B cell (primary cell): ENCODE measurements around the gene DDX20. TPM values are rescaled to one million over a fixed set of nuclear protein-coding genes. Genes with fewer than 3 reads are reported as not detected.

Experiments
- ATAC-seq: fragments of 200-7000 bp; cut with Tn5 transposase; one replicate; pipeline ENCODE4 v1.10.0; 2021; ENCODE audit warnings: low read depth, mild to moderate bottlenecking, moderate number of reproducible peaks, moderate library complexity
- CTCF ChIA-PET: fragments of 350-600 bp; sonication (Branson Sonifier 250); formaldehyde crosslinking; loops from one replicate; lab custom pipeline; 2021; ENCODE audit warnings: antibody characterized with exemption, inconsistent platforms; lab: Charles Lee
- POLR2A ChIA-PET: fragments of 350-600 bp; sonication (Branson Sonifier 250); formaldehyde crosslinking; loops from one replicate; lab custom pipeline; 2021; ENCODE audit warnings: antibody characterized with exemption; lab: Charles Lee
- DNase-seq: peaks from one replicate; pipeline ENCODE4 v3.0.0; 2013
- H2AFZ ChIP-seq: 2 replicates; pipeline ENCODE4 v1.6.1; 2012; ENCODE audit warnings: mild to moderate bottlenecking, low read depth, low read length; ENCODE audit not compliant: insufficient read depth, poor library complexity, severe bottlenecking
- H3K27ac ChIP-seq, 2 donors: 1 replicate in 1 of 2; 2 replicates in 1 of 2; pipeline ENCODE4 v1.5.1; 2012 to 2013; ENCODE audit warnings: low read length in 2 of 2, mild to moderate bottlenecking in 2 of 2, moderate library complexity in 1 of 2
- H3K27me3 ChIP-seq, 4 experiments: fragments of 200-600 bp in 1 of 4; sonication (generic) in 1 of 4; replicated peaks in 1 of 4; 1 replicate in 2 of 4; 2 replicates in 2 of 4; pipeline versions ENCODE4 v1.6.1 to v1.7.0; 2013 to 2016; ENCODE audit warnings: low read length in 3 of 4, mild to moderate bottlenecking in 2 of 4, mixed read lengths in 1 of 4, moderate library complexity in 1 of 4; ENCODE audit not compliant: insufficient read depth in 4 of 4, control insufficient read depth in 3 of 4; ENCODE audit errors: control extremely low read depth in 1 of 4
- H3K36me3 ChIP-seq, 2 experiments: replicated peaks in 1 of 2; 1 replicate in 1 of 2; 2 replicates in 1 of 2; pipeline versions ENCODE4 v1.6.1 to v1.7.1; 2013; ENCODE audit warnings: low read length in 1 of 2; ENCODE audit not compliant: insufficient read depth in 2 of 2, control insufficient read depth in 1 of 2; ENCODE audit errors: control extremely low read depth in 1 of 2, extremely low read depth in 1 of 2
- H3K4me1 ChIP-seq, 2 donors: fragments of 200-600 bp in 1 of 2; sonication (generic) in 1 of 2; 1 replicate in 1 of 2; 2 replicates in 1 of 2; pipeline versions ENCODE4 v1.5.1 to v1.6.1; 2013 to 2017; ENCODE audit warnings: low read length in 2 of 2; ENCODE audit not compliant: control insufficient read depth in 2 of 2, insufficient read depth in 2 of 2
- H3K4me2 ChIP-seq: replicated peaks from 2 replicates; pipeline ENCODE3; 2012; ENCODE audit warnings: mild to moderate bottlenecking, low read depth, low read length; ENCODE audit not compliant: poor library complexity, severe bottlenecking
- H3K4me3 ChIP-seq, 5 experiments: fragments of 200-600 bp in 1 of 5; sonication (generic) in 1 of 5; 1 replicate in 3 of 5; 2 replicates in 2 of 5; pipeline versions ENCODE4 v1.5.1 to v1.7.0; 2011 to 2016; ENCODE audit warnings: low read length in 4 of 5, mild to moderate bottlenecking in 4 of 5, low read depth in 2 of 5, control low read depth in 1 of 5, moderate library complexity in 1 of 5; ENCODE audit not compliant: insufficient read depth in 1 of 5; ENCODE audit errors: control extremely low read depth in 1 of 5, extremely low read depth in 1 of 5
- H3K79me2 ChIP-seq: fragments of 200-600 bp; sonication (generic); one replicate; pipeline ENCODE4 v1.6.0; 2016; ENCODE audit warnings: low read length; ENCODE audit not compliant: control insufficient read depth, insufficient read depth
- H3K9ac ChIP-seq: fragments of 200-600 bp; sonication (generic); 2 replicates; pipeline ENCODE4 v1.6.1; 2017; ENCODE audit warnings: mild to moderate bottlenecking, low read length, moderate library complexity
- H3K9me3 ChIP-seq, 3 donors: one replicate each; pipeline versions ENCODE4 v1.6.1 to v1.7.1; 2013; ENCODE audit warnings: low read length in 2 of 3; ENCODE audit not compliant: control insufficient read depth in 2 of 3, insufficient read depth in 1 of 3; ENCODE audit errors: control extremely low read depth in 1 of 3
- H4K20me1 ChIP-seq: 2 replicates; pipeline ENCODE4 v1.6.0; 2012; ENCODE audit warnings: mild to moderate bottlenecking, low read length; ENCODE audit not compliant: insufficient read depth, control insufficient read depth, poor library complexity, severe bottlenecking
- H3K27ac Mint-ChIP-seq: one replicate; pipeline ENCODE4 v1.8.0; 2021; ENCODE audit warnings: mixed read lengths
- H3K27me3 Mint-ChIP-seq: one replicate; pipeline ENCODE4 v1.8.0; 2021; ENCODE audit warnings: mixed read lengths
- H3K4me1 Mint-ChIP-seq: one replicate; pipeline ENCODE4 v1.8.0; 2021; ENCODE audit warnings: mixed read lengths
- H3K4me3 Mint-ChIP-seq: one replicate; pipeline ENCODE4 v1.8.0; 2021; ENCODE audit warnings: mixed read lengths
- H3K9me3 Mint-ChIP-seq: one replicate; pipeline ENCODE4 v1.8.0; 2022; ENCODE audit warnings: mixed read lengths; ENCODE audit not compliant: insufficient read depth
- EZH2 ChIP-seq: IDR thresholded peaks from 2 replicates; pipeline ENCODE4 v1.6.1; 2012; ENCODE audit warnings: borderline replicate concordance, low read depth, mild to moderate bottlenecking, moderate library complexity, low read length; ENCODE audit not compliant: insufficient read depth, poor library complexity, severe bottlenecking
- WGBS: methylation state at CpG from one replicate; pipeline ENCODE4 v1.1.5; 2013; ENCODE audit warnings: missing lambda C conversion rate; ENCODE audit not compliant: insufficient coverage; 5-methylcytosine and 5-hydroxymethylcytosine counted together
- intact Hi-C: fragments of 100-400 bp; cut with micrococcal nuclease; formaldehyde crosslinking; loops from one replicate; pipeline ENCODE4 v1.10.0; 2022
- polyA plus RNA-seq: library from polyadenylated mRNA; depleted of rRNA; stranded (reverse); fragments of >200 nt; gene quantifications from 2 replicates; pipeline ENCODE4 v1.2.3, GENCODE V29; 2012
- total RNA-seq, 2 donors: library from RNA; stranded (reverse); fragments of 120-200 nt in 1 of 2; gene quantifications; 1 replicate in 1 of 2; 2 replicates in 1 of 2; pipeline versions ENCODE4 v1.2.3 to v1.2.4, GENCODE V29; 2013 to 2022
- TF ChIP-seq, protein P1 (sequence below): fragments of 200-600 bp; IDR thresholded peaks from one replicate; pipeline ENCODE4 v1.8.0; 2022; ENCODE audit warnings: antibody characterized with exemption, mild to moderate bottlenecking

Gene DDX20
- total and polyA plus RNA-seq, 2 donors (not counting 1 experiment from before 2014, with no cell fraction given), result 5.7 to 24.6 TPM

DNA sequence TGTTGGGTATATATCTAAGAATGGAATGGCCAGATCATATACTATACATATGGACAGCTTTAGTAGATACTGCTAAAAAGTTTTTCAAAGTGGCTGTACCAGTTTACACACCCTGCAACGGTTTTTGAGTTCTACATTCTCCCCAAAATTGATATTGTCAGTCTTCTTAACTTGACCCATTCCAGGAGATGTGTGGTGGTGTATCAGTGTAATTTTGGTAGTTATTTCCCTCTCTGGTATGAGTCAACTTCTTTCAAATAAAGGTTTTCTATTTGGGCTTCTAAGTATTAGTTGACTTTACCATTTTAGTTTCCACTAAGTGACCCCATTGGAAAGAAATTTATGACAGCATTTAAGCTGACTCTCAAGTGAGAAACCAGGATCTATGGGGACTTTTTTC lies 45.7 kb upstream of the DDX20 start:
- no peaks in the 10 kb centered on the region for H3K79me2 ChIP-seq
- DNase-seq (no peak), ATAC-seq (no peak)
- no peaks in the 10 kb centered on the region for H3K9me3 ChIP-seq
- Mint-ChIP-seq H3K27me3 (no peaks in the 10 kb centered on the region), H3K9me3 (no peaks in the 10 kb centered on the region), H3K27ac (no peak overlapping the region), H3K4me3 (no peak overlapping the region), H3K4me1 (no peaks in the 10 kb centered on the region)
- no peaks in the 10 kb centered on the region for H3K4me1 ChIP-seq
- H3K4me3 ChIP-seq, result no peak overlapping the region
- no peaks in the 10 kb centered on the region for H3K27me3 ChIP-seq
- peaks cover 9 to 49% of the 10 kb centered on the region in 2 experiments for H3K36me3 ChIP-seq
- H3K4me2 ChIP-seq, result no peak overlapping the region
- no CpG with 5 or more reads among the region's 1 CpG for WGBS
- no peak overlapping the region for H2AFZ ChIP-seq
- no peaks in the 10 kb centered on the region for H4K20me1 ChIP-seq
- H3K9ac ChIP-seq, result no peak overlapping the region
- ChIA-PET CTCF (interaction anchor here (0.9 to 8.3 kb wide), 5 partner anchors 58 to 228 kb away, joined by 3 to 198 read pairs (median 8); partner anchors contain the start of genes ADORA3 and TMIGD3), POLR2A (no interaction called here)
- peak overlapping the region in 1 of 2 donors; percentile 21 for H3K27ac ChIP-seq
- TF ChIP-seq, protein P1, sequence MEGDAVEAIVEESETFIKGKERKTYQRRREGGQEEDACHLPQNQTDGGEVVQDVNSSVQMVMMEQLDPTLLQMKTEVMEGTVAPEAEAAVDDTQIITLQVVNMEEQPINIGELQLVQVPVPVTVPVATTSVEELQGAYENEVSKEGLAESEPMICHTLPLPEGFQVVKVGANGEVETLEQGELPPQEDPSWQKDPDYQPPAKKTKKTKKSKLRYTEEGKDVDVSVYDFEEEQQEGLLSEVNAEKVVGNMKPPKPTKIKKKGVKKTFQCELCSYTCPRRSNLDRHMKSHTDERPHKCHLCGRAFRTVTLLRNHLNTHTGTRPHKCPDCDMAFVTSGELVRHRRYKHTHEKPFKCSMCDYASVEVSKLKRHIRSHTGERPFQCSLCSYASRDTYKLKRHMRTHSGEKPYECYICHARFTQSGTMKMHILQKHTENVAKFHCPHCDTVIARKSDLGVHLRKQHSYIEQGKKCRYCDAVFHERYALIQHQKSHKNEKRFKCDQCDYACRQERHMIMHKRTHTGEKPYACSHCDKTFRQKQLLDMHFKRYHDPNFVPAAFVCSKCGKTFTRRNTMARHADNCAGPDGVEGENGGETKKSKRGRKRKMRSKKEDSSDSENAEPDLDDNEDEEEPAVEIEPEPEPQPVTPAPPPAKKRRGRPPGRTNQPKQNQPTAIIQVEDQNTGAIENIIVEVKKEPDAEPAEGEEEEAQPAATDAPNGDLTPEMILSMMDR, result no peak
- no peak for TF ChIP-seq EZH2
- intact Hi-C loops, result no loop called here

DNA sequence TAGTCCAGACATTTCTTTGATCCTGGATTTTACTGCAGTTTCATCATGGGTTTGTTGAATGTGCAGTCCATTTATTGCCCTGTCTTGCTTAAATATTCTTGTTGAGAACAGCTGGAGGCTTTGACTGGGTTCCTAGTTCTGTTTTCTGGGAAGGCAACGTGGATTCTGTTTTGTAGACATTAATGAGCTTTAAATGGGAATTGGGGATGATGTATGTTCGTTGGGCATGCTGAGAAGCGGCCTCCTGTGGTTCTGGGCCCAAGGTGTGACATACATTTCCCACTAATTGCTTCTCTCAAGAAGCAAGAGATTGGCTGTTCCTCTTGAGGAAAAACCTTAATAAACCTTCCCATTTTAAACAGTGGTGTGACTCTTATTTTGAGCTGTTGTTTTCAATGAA lies 39.4 kb upstream of the DDX20 start:
- H3K27me3 ChIP-seq, result no peaks in the 10 kb centered on the region
- intact Hi-C loops, result no loop called here
- H3K36me3 ChIP-seq, result peaks cover 4 to 12% of the 10 kb centered on the region in 2 experiments
- no CpG with 5 or more reads among the region's 3 CpGs for WGBS
- H2AFZ ChIP-seq, result no peak overlapping the region
- no peaks in the 10 kb centered on the region for H3K4me1 ChIP-seq
- ATAC-seq (no peak), DNase-seq (no peak)
- Mint-ChIP-seq H3K4me1 (no peaks in the 10 kb centered on the region), H3K27me3 (no peaks in the 10 kb centered on the region), H3K9me3 (no peaks in the 10 kb centered on the region), H3K27ac (no peak overlapping the region), H3K4me3 (no peak overlapping the region)
- no peak overlapping the region for H3K4me3 ChIP-seq
- H3K9me3 ChIP-seq, result no peaks in the 10 kb centered on the region
- H3K9ac ChIP-seq, result no peak overlapping the region
- POLR2A ChIA-PET, result no interaction called here
- CTCF ChIA-PET, result interaction anchor here (1.2 to 8.3 kb wide), 12 partner anchors 13 to 239 kb away, joined by 3 to 198 read pairs (median 24); partner anchors contain the start of genes DDX20 and INKA2
- TF ChIP-seq, protein P1, result no peak
- no peak for TF ChIP-seq EZH2
- no peaks in the 10 kb centered on the region for H4K20me1 ChIP-seq
- H3K79me2 ChIP-seq, result no peaks in the 10 kb centered on the region
- H3K27ac ChIP-seq, result peak overlapping the region in 1 of 2 donors; percentile 32
- H3K4me2 ChIP-seq, result no peak overlapping the region
